Activated T-helper 1 cell treated with anti-CD3 and anti-CD28 coated beads, Interleukin-2, amount 50 U/mL, for 16 hours (primary cell): ENCODE results near the gene APEH.
"Not testable (repeated sequence)": the region's sequence is repeated elsewhere in the genome, so short reads cannot be mapped to it uniquely, and the experiment has no call there.

Source experiments
- DNase-seq, 2 donors: peaks; one replicate each; pipeline ENCODE4 v3.0.0-alpha.2; 2020; ENCODE audit warnings: low read depth in 1 of 2, low spot score in 1 of 2

Gene APEH

DNA sequence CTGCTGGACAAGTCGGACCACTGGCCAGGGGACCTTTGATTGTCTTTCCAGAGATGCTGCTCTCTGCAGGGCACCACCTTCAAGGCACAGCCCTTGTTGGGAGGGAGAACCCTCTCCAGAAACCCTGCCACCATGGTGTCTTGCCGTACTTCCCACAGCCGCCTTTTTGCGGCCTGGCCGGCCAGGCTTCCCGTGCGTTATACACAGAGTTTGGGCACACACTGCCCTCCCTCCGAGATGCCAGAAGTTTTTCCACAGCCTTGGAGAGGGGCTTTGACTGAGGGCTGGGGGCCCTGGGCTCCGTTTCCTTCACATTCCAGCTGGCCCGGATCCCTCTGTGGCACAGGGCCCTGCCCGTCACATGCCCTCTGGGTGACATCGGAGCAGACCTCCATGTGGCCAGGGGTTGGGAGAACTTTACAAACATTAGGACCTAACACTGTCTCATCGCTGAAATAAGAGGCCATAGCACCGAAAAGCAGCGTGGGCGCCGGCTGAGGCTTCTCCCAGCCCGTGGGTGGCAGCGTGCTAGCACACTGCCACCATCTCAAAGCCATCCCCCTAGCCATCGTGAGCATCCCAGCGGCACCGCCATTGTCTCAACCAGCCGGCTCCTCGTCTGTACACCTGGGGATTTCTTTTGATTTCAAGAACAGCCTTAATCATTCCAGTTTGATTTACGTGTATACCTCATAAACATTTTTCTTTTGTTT, 6.3 kb upstream of the APEH start:
- no peak for DNase-seq

GRCh38 chr3:49668414-49668797, 5.7 kb upstream of the APEH start:
- DNase-seq, result no peak

DNA sequence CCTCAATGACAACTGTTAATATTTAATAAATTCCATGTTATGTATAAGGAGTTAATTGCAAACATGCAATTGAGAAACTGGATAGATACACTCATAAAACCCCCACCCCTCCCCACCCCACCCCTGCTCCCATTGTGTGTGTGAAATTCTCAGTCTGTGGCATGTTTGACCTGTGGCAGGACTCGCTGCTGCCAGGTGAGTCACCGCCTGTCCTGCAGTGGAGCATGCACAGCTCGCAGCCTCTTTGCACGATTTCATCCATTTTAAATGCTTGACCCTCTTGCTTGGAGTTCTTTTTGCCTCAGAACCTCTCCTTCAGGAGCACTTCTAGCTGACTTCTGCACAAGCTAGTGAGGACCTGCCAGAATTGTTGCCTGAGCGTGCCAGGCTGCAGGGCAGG, 5.3 kb upstream of the APEH start:
- DNase-seq, result no peak

DNA sequence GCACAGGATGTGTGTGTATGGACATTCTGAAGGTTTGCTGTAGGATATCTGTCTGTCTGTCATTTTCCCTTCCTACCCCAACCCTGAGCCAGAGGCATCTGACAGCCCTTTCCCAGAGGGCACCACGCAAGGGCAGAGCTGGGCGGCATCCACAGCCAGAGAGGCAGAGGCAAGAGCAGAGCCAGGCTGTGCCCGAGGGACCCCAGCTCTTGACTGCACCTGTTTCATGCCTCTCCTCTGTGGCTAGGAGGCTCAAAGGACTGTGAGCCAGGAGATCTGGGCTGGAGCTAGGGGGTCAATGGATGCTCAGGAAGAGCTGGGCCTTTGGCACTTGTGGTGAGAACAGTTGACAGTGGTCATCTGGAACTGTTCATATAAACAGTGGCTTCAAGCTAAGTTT, 4.8 kb upstream of the APEH start:
- DNase-seq, result no peak

GRCh38 chr3:49670940-49671290, 3.2 kb upstream of the APEH start:
- DNase-seq, result no peak

DNA sequence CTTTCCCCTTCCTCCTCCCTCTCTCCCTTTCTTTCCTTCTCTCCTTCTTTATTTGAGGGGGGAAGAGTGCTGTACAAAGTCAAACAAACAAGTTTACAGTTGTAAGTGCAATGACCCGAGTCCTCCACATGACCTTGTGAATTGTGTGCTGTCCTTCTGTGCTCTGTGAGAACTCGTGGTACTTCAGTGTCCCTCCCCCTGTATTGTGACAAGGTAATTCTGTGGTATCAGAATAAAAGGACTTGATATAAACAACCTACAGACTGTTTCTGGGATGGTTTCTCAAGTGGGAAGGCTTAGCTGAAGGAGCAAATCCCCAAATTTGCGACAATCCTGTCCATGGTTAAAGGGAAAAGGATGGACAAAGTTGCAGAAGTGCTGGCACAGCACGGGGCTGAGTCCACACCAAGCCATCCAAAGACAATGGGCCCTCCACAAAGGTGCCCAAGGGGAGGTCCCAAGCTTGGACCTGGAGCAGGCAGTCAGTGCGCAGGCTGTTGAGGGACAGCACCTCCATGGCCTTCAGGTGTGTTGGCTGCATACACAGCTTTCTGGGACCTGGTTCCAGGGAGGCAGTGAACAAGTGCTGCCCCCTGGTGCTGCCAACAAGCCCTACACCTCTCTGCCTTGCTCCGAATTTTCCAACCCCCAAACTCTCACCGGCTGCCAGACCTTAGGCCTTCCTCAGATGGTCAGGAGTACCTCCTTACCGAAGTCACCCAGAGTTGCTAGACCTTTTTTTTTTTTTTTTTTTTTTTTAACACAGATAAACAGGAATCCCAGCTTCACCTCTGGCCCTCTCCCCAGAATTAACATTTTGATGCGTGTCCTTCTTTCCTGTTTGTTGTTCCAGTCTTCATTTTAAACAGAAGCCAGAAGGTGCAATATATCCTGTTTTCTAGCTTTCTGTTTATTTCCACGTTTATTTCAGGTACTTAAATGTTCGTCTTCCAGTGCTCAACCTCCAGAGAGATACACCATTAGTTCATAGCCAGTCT, 2.6 kb upstream of the APEH start:
- peak; percentile 41 to 59 for DNase-seq

GRCh38 chr3:49673121-49673714, 933 bp upstream of the APEH start:
- DNase-seq, result no peak

- DNase-seq, result no peak
Observed at GRCh38 chr3:49674497-49674983, 389 bp downstream of the APEH start.

DNA sequence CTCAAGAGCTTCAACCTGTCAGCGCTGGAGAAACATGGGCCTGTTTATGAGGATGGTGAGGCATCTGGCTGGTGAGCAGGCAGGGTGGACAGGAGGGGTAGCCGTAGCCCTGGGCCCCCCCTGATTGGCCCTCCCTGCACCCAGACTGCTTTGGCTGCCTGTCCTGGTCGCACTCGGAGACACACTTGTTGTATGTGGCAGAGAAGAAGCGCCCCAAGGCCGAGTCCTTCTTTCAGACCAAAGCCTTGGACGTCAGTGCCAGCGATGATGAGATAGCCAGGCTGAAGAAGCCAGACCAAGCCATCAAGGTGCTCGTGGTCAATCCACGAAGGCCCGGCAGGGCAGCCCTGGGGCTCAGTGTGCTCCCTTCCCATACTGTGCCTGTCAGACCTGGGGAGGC, 1.8 kb downstream of the APEH start:
- no peak for DNase-seq

GRCh38 chr3:49680493-49681231, 6.5 kb downstream of the APEH start:
- DNase-seq, result no peak

DNA sequence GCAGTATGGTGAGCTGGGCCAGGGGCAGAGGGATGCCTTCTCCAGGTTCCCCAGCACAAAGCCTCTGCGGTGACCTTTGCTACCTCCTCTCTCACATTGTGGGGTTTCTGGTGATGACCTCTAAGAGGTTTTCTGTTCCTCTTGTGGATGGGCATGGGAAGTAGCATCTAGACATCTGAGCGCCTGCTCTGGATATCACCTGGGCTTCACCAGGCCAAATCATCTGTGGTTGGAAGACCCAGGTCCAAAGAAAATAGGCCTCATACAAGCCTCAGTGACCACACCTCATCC, 7.0 kb downstream of the APEH start:
- no peak for DNase-seq

DNA sequence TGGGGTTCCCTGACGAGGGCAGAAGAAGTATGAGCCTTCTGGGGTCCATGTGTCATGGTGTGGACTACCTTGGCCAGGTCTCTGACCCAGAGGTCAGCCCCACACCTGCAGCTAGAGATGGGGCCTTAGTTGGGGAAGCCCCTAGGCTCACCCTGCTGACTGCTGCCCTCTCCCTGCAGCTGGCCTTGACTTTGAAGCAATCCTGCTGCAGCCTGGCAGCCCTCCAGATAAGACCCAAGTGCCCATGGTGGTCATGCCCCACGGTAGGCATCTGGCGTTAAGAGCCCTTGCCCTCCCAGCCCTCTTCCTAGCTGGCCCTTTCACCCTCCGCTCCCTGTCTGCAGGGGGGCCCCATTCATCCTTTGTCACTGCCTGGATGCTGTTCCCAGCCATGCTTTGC, 7.4 kb downstream of the APEH start:
- no peak for DNase-seq

- no peak for DNase-seq
Observed at GRCh38 chr3:49683162-49683561, 9.0 kb downstream of the APEH start.

- DNase-seq, result not testable (repeated sequence)
Observed at GRCh38 chr3:49684453-49684852, 10.3 kb downstream of the APEH start.

DNA sequence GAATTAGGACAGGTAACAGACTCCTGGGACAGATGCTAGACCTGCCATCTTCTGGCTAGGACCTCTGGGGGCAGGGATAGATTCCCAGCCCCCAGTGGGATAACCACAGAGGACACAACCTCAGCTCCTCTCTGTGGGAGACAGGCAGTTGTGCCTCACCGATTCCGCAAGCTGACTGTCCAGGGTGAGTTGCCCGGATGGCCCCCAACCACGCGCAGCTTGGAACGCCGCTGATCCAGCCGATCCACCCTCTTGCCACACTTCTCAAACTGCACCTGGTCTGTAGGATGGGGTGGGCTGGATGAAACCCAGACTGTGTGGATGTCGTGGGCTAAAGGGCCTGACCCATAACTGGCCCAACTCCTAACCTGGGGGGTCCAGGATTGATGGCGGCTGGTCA, 11.0 kb downstream of the APEH start:
- not testable (repeated sequence) for DNase-seq

DNA sequence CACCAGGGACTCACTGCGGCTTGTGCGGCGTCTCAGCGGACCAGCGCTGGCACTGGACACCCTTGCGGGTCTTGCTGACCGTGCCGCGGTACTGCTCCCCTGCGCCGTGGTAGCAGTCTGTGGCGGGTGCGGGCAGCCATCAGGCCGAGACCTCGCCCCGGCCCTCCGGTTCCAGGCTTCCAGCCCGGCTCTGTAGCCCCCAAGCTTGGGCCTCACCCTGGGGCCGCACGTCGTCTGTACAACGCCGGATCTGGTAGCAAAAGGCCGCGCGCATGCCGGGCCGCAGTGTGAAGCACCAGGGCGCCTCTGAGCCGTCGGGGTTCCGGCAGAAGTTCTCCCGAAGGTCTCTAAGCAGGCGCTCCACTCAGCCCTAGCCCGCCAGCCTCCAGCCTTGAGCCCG, 11.7 kb downstream of the APEH start:
- DNase-seq, result not testable (repeated sequence)

DNA sequence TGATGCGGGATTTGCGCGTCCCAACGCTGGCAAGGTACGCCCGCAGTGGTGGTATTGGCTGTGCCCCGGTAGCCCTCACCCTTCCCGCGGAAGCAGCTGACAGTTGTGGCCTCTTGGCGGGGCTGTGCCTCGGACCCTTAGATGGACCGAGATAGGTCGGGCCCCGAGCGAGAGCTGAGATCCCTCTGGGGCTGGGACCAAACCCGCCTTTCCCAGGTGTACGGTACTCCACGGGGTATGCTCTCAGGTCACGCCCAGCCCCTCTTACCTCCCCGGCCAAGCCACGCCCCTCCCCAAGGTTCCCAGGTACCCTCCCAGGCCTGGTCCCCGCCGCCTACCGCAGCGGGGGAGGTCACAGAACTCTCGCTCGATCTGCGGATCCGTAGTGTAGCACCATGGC, 12.2 kb downstream of the APEH start:
- not testable (repeated sequence) for DNase-seq

- DNase-seq, result not testable (repeated sequence)
Observed at GRCh38 chr3:49686769-49687423, 12.7 kb downstream of the APEH start.

- not testable (repeated sequence) for DNase-seq
Observed at GRCh38 chr3:49687424-49687795, 13.3 kb downstream of the APEH start.

- DNase-seq, result not testable (repeated sequence)
Observed at GRCh38 chr3:49688338-49689045, 14.3 kb downstream of the APEH start.
